WTC11 (cell line): ENCODE results near the gene SAG.

Source experiments
- ATF2 ChIP-seq: sonication (generic); formaldehyde crosslinking; IDR thresholded peaks from 2 replicates; pipeline ENCODE4 v1.8.1; 2022; ENCODE audit warnings: low read depth, missing genetic modification reagents, borderline replicate concordance
- CREM ChIP-seq: sonication (generic); formaldehyde crosslinking; IDR thresholded peaks from 2 replicates; pipeline ENCODE4 v1.8.1; 2022; ENCODE audit warnings: mild to moderate bottlenecking, missing genetic modification reagents, moderate library complexity
- E2F1 ChIP-seq: sonication (generic); formaldehyde crosslinking; IDR thresholded peaks from 2 replicates; pipeline ENCODE4 v1.8.0; 2022; ENCODE audit warnings: mild to moderate bottlenecking, missing genetic modification reagents
- FOXK1 ChIP-seq: sonication (generic); formaldehyde crosslinking; IDR thresholded peaks from 2 replicates; pipeline ENCODE4 v1.8.0; 2022; ENCODE audit warnings: mild to moderate bottlenecking, moderate library complexity, missing genetic modification reagents
- HMGA2 ChIP-seq: fragments of 250-450 bp; sonication (Bioruptor Pico); IDR thresholded peaks from 2 replicates; pipeline ENCODE4 v1.4.0; 2021; ENCODE audit warnings: mild to moderate bottlenecking, moderate library complexity
- MYBL2 ChIP-seq: sonication (generic); formaldehyde crosslinking; IDR thresholded peaks from 2 replicates; pipeline ENCODE4 v1.8.1; 2023; ENCODE audit warnings: mild to moderate bottlenecking, moderate library complexity, missing genetic modification reagents
- NR3C1 ChIP-seq: sonication (generic); formaldehyde crosslinking; conservative IDR thresholded peaks from 2 replicates; pipeline ENCODE4 v1.8.1; 2023; ENCODE audit warnings: low read depth, mild to moderate bottlenecking, missing genetic modification reagents
- USF1 ChIP-seq: sonication (generic); formaldehyde crosslinking; IDR thresholded peaks from 2 replicates; pipeline ENCODE4 v1.8.0; 2022; ENCODE audit warnings: mild to moderate bottlenecking, missing genetic modification reagents
- TF ChIP-seq, protein P1 (sequence below): fragments of 200-600 bp; IDR thresholded peaks from 2 replicates; pipeline ENCODE4 v1.8.0; 2022; ENCODE audit warnings: antibody characterized with exemption
- TF ChIP-seq, protein P2 (sequence below): sonication (generic); formaldehyde crosslinking; IDR thresholded peaks from 2 replicates; pipeline ENCODE4 v1.8.0; 2022; ENCODE audit warnings: mild to moderate bottlenecking, missing genetic modification reagents
- TF ChIP-seq, protein P3 (sequence below): sonication (generic); formaldehyde crosslinking; IDR thresholded peaks from 2 replicates; pipeline ENCODE4 v1.8.0; 2023; ENCODE audit warnings: mild to moderate bottlenecking, missing genetic modification reagents

GRCh38 chr2:233328922-233329321 is 21.3 kb downstream of the SAG start:
- TF ChIP-seq FOXK1 (CRISPR knock-in tag) = no peak
- TF ChIP-seq HMGA2 (CRISPR knock-in tag) = no peak
- TF ChIP-seq, protein P1, sequence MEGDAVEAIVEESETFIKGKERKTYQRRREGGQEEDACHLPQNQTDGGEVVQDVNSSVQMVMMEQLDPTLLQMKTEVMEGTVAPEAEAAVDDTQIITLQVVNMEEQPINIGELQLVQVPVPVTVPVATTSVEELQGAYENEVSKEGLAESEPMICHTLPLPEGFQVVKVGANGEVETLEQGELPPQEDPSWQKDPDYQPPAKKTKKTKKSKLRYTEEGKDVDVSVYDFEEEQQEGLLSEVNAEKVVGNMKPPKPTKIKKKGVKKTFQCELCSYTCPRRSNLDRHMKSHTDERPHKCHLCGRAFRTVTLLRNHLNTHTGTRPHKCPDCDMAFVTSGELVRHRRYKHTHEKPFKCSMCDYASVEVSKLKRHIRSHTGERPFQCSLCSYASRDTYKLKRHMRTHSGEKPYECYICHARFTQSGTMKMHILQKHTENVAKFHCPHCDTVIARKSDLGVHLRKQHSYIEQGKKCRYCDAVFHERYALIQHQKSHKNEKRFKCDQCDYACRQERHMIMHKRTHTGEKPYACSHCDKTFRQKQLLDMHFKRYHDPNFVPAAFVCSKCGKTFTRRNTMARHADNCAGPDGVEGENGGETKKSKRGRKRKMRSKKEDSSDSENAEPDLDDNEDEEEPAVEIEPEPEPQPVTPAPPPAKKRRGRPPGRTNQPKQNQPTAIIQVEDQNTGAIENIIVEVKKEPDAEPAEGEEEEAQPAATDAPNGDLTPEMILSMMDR = no peak
- TF ChIP-seq ATF2 (CRISPR knock-in tag) = no peak
- no peak for TF ChIP-seq MYBL2
- TF ChIP-seq, protein P2, sequence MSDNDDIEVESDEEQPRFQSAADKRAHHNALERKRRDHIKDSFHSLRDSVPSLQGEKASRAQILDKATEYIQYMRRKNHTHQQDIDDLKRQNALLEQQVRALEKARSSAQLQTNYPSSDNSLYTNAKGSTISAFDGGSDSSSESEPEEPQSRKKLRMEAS (CRISPR knock-in tag) = no peak
- TF ChIP-seq, protein P3, sequence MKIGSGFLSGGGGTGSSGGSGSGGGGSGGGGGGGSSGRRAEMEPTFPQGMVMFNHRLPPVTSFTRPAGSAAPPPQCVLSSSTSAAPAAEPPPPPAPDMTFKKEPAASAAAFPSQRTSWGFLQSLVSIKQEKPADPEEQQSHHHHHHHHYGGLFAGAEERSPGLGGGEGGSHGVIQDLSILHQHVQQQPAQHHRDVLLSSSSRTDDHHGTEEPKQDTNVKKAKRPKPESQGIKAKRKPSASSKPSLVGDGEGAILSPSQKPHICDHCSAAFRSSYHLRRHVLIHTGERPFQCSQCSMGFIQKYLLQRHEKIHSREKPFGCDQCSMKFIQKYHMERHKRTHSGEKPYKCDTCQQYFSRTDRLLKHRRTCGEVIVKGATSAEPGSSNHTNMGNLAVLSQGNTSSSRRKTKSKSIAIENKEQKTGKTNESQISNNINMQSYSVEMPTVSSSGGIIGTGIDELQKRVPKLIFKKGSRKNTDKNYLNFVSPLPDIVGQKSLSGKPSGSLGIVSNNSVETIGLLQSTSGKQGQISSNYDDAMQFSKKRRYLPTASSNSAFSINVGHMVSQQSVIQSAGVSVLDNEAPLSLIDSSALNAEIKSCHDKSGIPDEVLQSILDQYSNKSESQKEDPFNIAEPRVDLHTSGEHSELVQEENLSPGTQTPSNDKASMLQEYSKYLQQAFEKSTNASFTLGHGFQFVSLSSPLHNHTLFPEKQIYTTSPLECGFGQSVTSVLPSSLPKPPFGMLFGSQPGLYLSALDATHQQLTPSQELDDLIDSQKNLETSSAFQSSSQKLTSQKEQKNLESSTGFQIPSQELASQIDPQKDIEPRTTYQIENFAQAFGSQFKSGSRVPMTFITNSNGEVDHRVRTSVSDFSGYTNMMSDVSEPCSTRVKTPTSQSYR (CRISPR knock-in tag) = no peak
- no peak for TF ChIP-seq USF1 (CRISPR knock-in tag)
- TF ChIP-seq CREM (CRISPR knock-in tag) = no peak
- no peak for TF ChIP-seq E2F1 (CRISPR knock-in tag)
- TF ChIP-seq NR3C1 (CRISPR knock-in tag) = no peak
